Hepatocyte (in vitro differentiated cells): ENCODE data around the gene SEZ6. TPM values are rescaled to one million over a fixed set of nuclear protein-coding genes. Genes with fewer than 3 reads are reported as not detected.

Experiments used
- DNase-seq: peaks from one replicate; pipeline ENCODE4 v3.0.0-alpha.2; 2016; ENCODE audit warnings: low spot score
- H2AFZ ChIP-seq: fragments of 200-600 bp; sonication (generic); 2 replicates; pipeline ENCODE4 v1.6.0; 2016; ENCODE audit warnings: antibody characterized with exemption, mild to moderate bottlenecking
- H3K27ac ChIP-seq: fragments of 200-600 bp; sonication (generic); 2 replicates; pipeline ENCODE4 v1.5.1; 2016; ENCODE audit warnings: mild to moderate bottlenecking
- H3K27me3 ChIP-seq: fragments of 200-600 bp; sonication (generic); 2 replicates; pipeline ENCODE4 v1.6.1; 2016
- H3K36me3 ChIP-seq: fragments of 200-600 bp; sonication (generic); replicated peaks from 2 replicates; pipeline ENCODE4 v1.5.1; 2016; ENCODE audit warnings: low read depth; ENCODE audit not compliant: insufficient read depth
- H3K4me1 ChIP-seq: fragments of 200-600 bp; sonication (generic); 2 replicates; pipeline ENCODE4 v1.5.1; 2016; ENCODE audit warnings: mild to moderate bottlenecking, moderate library complexity; ENCODE audit not compliant: insufficient read depth
- H3K4me2 ChIP-seq: fragments of 200-600 bp; sonication (generic); 2 replicates; pipeline ENCODE4 v1.6.0; 2016
- H3K4me3 ChIP-seq: fragments of 200-600 bp; sonication (generic); 2 replicates; pipeline ENCODE4 v1.5.1; 2016; ENCODE audit warnings: mild to moderate bottlenecking
- H3K79me2 ChIP-seq: fragments of 200-600 bp; sonication (generic); 2 replicates; pipeline ENCODE4 v1.6.0; 2017; ENCODE audit warnings: mild to moderate bottlenecking
- H3K9me2 ChIP-seq: fragments of 200-600 bp; sonication (generic); replicated peaks from 2 replicates; pipeline ENCODE4 v1.6.0; 2017; ENCODE audit warnings: mild to moderate bottlenecking; ENCODE audit not compliant: insufficient read depth
- H3K9me3 ChIP-seq: fragments of 200-600 bp; sonication (generic); 2 replicates; pipeline ENCODE4 v1.5.1; 2016; ENCODE audit warnings: low read depth, mild to moderate bottlenecking
- H4K20me1 ChIP-seq: fragments of 200-600 bp; sonication (generic); 2 replicates; pipeline ENCODE4 v1.6.0; 2016; ENCODE audit warnings: mild to moderate bottlenecking; ENCODE audit not compliant: insufficient read depth, poor library complexity, severe bottlenecking
- EZH2 ChIP-seq: fragments of 200-600 bp; sonication (generic); IDR thresholded peaks from 2 replicates; pipeline ENCODE4 v1.6.1; 2016; ENCODE audit warnings: antibody characterized with exemption, mild to moderate bottlenecking, borderline replicate concordance
- EZH2phosphoT487 ChIP-seq: fragments of 200-600 bp; sonication (generic); IDR thresholded peaks from one replicate; pipeline ENCODE4 v1.6.1; 2018; ENCODE audit warnings: antibody characterized with exemption, mild to moderate bottlenecking, low read depth, moderate library complexity; ENCODE audit not compliant: unreplicated experiment, severe bottlenecking
- WGBS: methylation state at CpG from one replicate; pipeline ENCODE4 v1.1.6; 2016; ENCODE audit warnings: low lambda C conversion rate; ENCODE audit errors: missing lambda C conversion rate; 5-methylcytosine and 5-hydroxymethylcytosine counted together
- polyA plus RNA-seq: library from polyadenylated mRNA; unstranded; fragments of >200 nt; fragmentation: Nextera tagmentation; extraction: Ambion mirVana; gene quantifications from 2 replicates; pipeline ENCODE4 v1.2.1, GENCODE V29; 2016
- total RNA-seq: library from RNA; depleted of rRNA; stranded (reverse); fragments of >200 nt; gene quantifications from 2 replicates; pipeline ENCODE4 v1.2.3, GENCODE V29; 2014
- TF ChIP-seq, protein P1 (sequence below): fragments of 200-600 bp; sonication (generic); IDR thresholded peaks from 2 replicates; pipeline ENCODE4 v1.5.1; 2016; ENCODE audit warnings: antibody characterized with exemption, mild to moderate bottlenecking; ENCODE audit not compliant: poor library complexity

Gene SEZ6
- total and polyA plus RNA-seq, 2 experiments from 2014 or later = 0.81 to 1.2 TPM

DNA sequence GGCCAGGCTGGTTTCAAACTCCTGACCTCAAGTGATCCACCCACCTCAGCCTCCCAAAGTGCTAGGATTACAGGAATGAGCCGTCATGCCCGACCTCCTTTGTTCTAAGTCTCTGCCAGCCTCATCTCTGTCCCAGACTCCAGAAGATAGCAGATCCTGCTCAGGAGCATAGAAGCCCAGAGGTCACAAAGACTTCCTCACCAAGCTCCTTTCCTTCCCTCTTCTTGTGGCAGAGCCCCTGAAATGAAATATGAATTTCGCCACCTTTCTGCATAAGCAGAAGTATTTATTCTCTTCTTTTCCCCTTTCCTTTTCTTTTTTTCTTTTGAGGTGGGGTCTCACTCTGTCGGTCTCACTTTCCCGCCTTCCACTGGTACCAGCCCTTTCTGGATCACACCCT, 25.7 kb upstream of the SEZ6 start:
- H4K20me1 ChIP-seq = no peaks in the 10 kb centered on the region
- H3K4me1 ChIP-seq = no peaks in the 10 kb centered on the region
- H3K36me3 ChIP-seq = no peaks in the 10 kb centered on the region
- H3K9me2 ChIP-seq = no peaks in the 10 kb centered on the region
- H3K4me2 ChIP-seq = no peak overlapping the region
- no peak overlapping the region for H2AFZ ChIP-seq
- H3K27me3 ChIP-seq = peaks cover 54% of the 10 kb centered on the region
- TF ChIP-seq EZH2phosphoT487 (no peak), EZH2 (no peak)
- TF ChIP-seq, protein P1, sequence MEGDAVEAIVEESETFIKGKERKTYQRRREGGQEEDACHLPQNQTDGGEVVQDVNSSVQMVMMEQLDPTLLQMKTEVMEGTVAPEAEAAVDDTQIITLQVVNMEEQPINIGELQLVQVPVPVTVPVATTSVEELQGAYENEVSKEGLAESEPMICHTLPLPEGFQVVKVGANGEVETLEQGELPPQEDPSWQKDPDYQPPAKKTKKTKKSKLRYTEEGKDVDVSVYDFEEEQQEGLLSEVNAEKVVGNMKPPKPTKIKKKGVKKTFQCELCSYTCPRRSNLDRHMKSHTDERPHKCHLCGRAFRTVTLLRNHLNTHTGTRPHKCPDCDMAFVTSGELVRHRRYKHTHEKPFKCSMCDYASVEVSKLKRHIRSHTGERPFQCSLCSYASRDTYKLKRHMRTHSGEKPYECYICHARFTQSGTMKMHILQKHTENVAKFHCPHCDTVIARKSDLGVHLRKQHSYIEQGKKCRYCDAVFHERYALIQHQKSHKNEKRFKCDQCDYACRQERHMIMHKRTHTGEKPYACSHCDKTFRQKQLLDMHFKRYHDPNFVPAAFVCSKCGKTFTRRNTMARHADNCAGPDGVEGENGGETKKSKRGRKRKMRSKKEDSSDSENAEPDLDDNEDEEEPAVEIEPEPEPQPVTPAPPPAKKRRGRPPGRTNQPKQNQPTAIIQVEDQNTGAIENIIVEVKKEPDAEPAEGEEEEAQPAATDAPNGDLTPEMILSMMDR = no peak
- no peak overlapping the region for H3K4me3 ChIP-seq
- no peak for DNase-seq
- no peak overlapping the region for H3K27ac ChIP-seq
- H3K79me2 ChIP-seq = no peaks in the 10 kb centered on the region
- H3K9me3 ChIP-seq = no peaks in the 10 kb centered on the region
- WGBS = 65% methylated on average over 5 of the region's 5 CpGs

- Histone ChIP-seq H2AFZ (no peak overlapping the region), H3K4me3 (no peak overlapping the region), H3K9me3 (no peaks in the 10 kb centered on the region), H3K27ac (no peak overlapping the region), H4K20me1 (no peaks in the 10 kb centered on the region), H3K9me2 (no peaks in the 10 kb centered on the region), H3K36me3 (no peaks in the 10 kb centered on the region), H3K4me2 (no peak overlapping the region), H3K27me3 (peaks cover 54% of the 10 kb centered on the region), H3K79me2 (no peaks in the 10 kb centered on the region), H3K4me1 (peaks cover 6% of the 10 kb centered on the region)
- DNase-seq = no peak
- 70% methylated on average over 6 of the region's 6 CpGs for WGBS
- TF ChIP-seq, protein P1 = no peak
- TF ChIP-seq EZH2phosphoT487 (no peak), EZH2 (no peak)
These were observed 18.6 kb upstream of the SEZ6 start for GRCh38 chr17:29024316-29024952.

- no peaks in the 10 kb centered on the region for H4K20me1 ChIP-seq
- TF ChIP-seq, protein P1 = no peak
- TF ChIP-seq EZH2phosphoT487 (no peak), EZH2 (no peak)
- H3K4me3 ChIP-seq = no peak overlapping the region
- H3K27ac ChIP-seq = no peak overlapping the region
- H3K4me2 ChIP-seq = no peak overlapping the region
- H3K9me2 ChIP-seq = no peaks in the 10 kb centered on the region
- no peaks in the 10 kb centered on the region for H3K36me3 ChIP-seq
- no peak for DNase-seq
- no peak overlapping the region for H2AFZ ChIP-seq
- peaks cover 6% of the 10 kb centered on the region for H3K4me1 ChIP-seq
- H3K27me3 ChIP-seq = peaks cover 73% of the 10 kb centered on the region
- H3K79me2 ChIP-seq = no peaks in the 10 kb centered on the region
- H3K9me3 ChIP-seq = no peaks in the 10 kb centered on the region
- WGBS = 77% methylated on average over 7 of the region's 7 CpGs
These were observed 16.2 kb upstream of the SEZ6 start for GRCh38 chr17:29022074-29022473.
